A673 (cell line): ENCODE results near the gene CLVS2. TPM values are rescaled to one million over a fixed set of nuclear protein-coding genes. Genes with fewer than 3 reads are reported as not detected.

Source experiments
- BruUV-seq: library from RNA; stranded (reverse); fragments of 400-500 nt; replicated peaks from 2 replicates; lab custom pipeline; 2021; lab: Mats Ljungman, UMichigan
- CTCF ChIA-PET: fragments of 300-600 bp; sonication (Branson Sonifier 250); formaldehyde crosslinking; loops from one replicate; lab custom pipeline; 2022; ENCODE audit warnings: antibody characterized with exemption; lab: Charles Lee
- POLR2A ChIA-PET: fragments of 300-600 bp; sonication (Branson Sonifier 250); formaldehyde crosslinking; loops from one replicate; lab custom pipeline; 2022; ENCODE audit warnings: antibody characterized with exemption; ENCODE audit not compliant: low non-redundant PET; lab: Charles Lee
- DNase-seq: peaks from one replicate; pipeline ENCODE4 v3.0.0-alpha.2; 2015; ENCODE audit warnings: low spot score
- H3K27ac ChIP-seq: fragments of 200-600 bp; sonication (generic); 2 replicates; pipeline ENCODE4 v1.5.1; 2016; ENCODE audit warnings: mixed run types, low read depth, mild to moderate bottlenecking, mixed read lengths, antibody characterized with exemption, low read length; ENCODE audit not compliant: poor library complexity, severe bottlenecking
- H3K27me3 ChIP-seq: fragments of 200-600 bp; sonication (generic); replicated peaks from 2 replicates; pipeline ENCODE4 v1.6.1; 2017; ENCODE audit warnings: mixed run types, low read depth, mild to moderate bottlenecking, mixed read lengths, antibody characterized with exemption, low read length; ENCODE audit not compliant: insufficient read depth, poor library complexity
- H3K36me3 ChIP-seq: fragments of 200-600 bp; sonication (generic); 2 replicates; pipeline ENCODE4 v1.6.1; 2016; ENCODE audit warnings: mixed run types, mild to moderate bottlenecking, mixed read lengths, antibody characterized with exemption, low read length; ENCODE audit not compliant: insufficient read depth, poor library complexity, severe bottlenecking
- H3K4me1 ChIP-seq: fragments of 200-600 bp; sonication (generic); 2 replicates; pipeline ENCODE4 v1.6.1; 2017; ENCODE audit warnings: mixed run types, mild to moderate bottlenecking, mixed read lengths, antibody characterized with exemption, low read length; ENCODE audit not compliant: insufficient read depth, poor library complexity, severe bottlenecking
- H3K4me3 ChIP-seq: fragments of 200-600 bp; sonication (generic); 2 replicates; pipeline ENCODE4 v1.5.1; 2016; ENCODE audit warnings: low read depth, mixed run types, mild to moderate bottlenecking, mixed read lengths, low read length; ENCODE audit not compliant: poor library complexity, severe bottlenecking
- H3K9me3 ChIP-seq: fragments of 200-600 bp; sonication (generic); 2 replicates; pipeline ENCODE4 v1.6.1; 2016; ENCODE audit warnings: mixed run types, low read depth, mild to moderate bottlenecking, mixed read lengths, antibody characterized with exemption, low read length; ENCODE audit not compliant: poor library complexity, severe bottlenecking
- EZH2 ChIP-seq: fragments of 200-600 bp; sonication (generic); IDR thresholded peaks from 2 replicates; pipeline ENCODE4 v1.6.1; 2017; ENCODE audit warnings: borderline replicate concordance, low read depth, mild to moderate bottlenecking, mixed read lengths, antibody characterized with exemption, low read length; ENCODE audit not compliant: poor library complexity, severe bottlenecking
- intact Hi-C: fragments of 100-400 bp; cut with micrococcal nuclease; formaldehyde crosslinking; loops from one replicate; pipeline ENCODE4 v1.10.0; 2022; ENCODE audit not compliant: unreplicated experiment
- total RNA-seq: library from RNA; stranded (reverse); gene quantifications from 2 replicates; pipeline ENCODE4 v1.2.3, GENCODE V29; 2021
- TF ChIP-seq, protein P1 (sequence below): fragments of 300-800, 200-600 bp; sonication (generic); conservative IDR thresholded peaks from 2 replicates; pipeline ENCODE4 v1.5.1; 2017; ENCODE audit warnings: low read depth, mild to moderate bottlenecking, antibody characterized with exemption, low read length, moderate library complexity, mixed read lengths

The CLVS2 gene
- total RNA-seq, 1 experiment from 2014 or later: 84.9 TPM

DNA sequence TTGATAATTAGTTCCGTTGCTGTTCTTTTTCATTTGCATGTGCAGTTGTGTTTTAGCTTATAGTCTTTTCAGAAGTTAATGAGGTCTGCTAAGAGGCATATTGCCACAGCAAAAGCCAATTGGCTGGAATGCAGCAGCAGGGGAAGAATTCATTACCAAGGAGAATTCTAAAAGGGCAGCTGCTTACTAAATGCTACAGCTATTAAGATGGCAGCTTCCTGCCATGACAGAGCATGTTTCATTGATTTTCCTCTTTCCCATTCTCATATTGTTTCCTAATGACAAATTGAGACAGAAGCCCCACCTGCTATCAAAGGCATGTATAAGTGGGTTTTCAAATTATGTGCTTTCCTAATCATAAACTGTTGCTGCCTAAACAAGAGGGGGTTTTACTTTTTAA, 66.6 kb downstream of the CLVS2 start:
- peaks cover 52% of the 10 kb centered on the region for H3K36me3 ChIP-seq
- no peak overlapping the region for H3K4me3 ChIP-seq
- ChIA-PET CTCF (interaction anchor here (0.6 kb wide), 1 partner anchor 318 kb away, joined by 4 read pairs; no protein-coding TSS in a partner anchor), POLR2A (interaction anchor here (0.7 kb wide), 1 partner anchor 586 kb away, joined by 3 read pairs; no protein-coding TSS in a partner anchor)
- H3K9me3 ChIP-seq: no peaks in the 10 kb centered on the region
- no TSS peak for BruUV-seq
- intact Hi-C loops: loop anchor here (2.0 kb wide), 1 partner anchor 160 kb away; no protein-coding TSS in a partner anchor
- TF ChIP-seq, protein P1, sequence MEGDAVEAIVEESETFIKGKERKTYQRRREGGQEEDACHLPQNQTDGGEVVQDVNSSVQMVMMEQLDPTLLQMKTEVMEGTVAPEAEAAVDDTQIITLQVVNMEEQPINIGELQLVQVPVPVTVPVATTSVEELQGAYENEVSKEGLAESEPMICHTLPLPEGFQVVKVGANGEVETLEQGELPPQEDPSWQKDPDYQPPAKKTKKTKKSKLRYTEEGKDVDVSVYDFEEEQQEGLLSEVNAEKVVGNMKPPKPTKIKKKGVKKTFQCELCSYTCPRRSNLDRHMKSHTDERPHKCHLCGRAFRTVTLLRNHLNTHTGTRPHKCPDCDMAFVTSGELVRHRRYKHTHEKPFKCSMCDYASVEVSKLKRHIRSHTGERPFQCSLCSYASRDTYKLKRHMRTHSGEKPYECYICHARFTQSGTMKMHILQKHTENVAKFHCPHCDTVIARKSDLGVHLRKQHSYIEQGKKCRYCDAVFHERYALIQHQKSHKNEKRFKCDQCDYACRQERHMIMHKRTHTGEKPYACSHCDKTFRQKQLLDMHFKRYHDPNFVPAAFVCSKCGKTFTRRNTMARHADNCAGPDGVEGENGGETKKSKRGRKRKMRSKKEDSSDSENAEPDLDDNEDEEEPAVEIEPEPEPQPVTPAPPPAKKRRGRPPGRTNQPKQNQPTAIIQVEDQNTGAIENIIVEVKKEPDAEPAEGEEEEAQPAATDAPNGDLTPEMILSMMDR: no peak
- TF ChIP-seq EZH2: no peak
- peak; percentile 77 for DNase-seq
- H3K4me1 ChIP-seq: peaks cover 43% of the 10 kb centered on the region
- no peaks in the 10 kb centered on the region for H3K27me3 ChIP-seq
- peak overlapping the region; percentile 72 for H3K27ac ChIP-seq

DNA sequence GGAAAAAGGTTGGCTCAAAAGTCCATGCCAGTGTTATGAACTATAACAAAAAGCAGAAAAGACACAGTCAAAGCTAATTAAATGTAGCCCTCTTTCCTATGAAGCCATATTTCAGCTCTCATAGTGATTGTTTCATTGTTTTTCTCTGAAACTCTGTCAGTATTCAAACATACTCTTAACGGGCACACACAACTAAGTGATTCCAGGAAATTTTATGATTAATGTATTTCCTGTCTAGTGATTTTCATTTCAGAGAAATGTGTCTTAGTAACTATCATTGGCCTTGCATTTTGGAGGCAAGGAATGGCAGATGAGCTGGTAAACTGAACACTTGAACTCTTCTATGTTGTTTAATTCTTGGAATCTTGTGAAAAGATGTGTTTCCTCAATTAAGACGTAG, 68.0 kb downstream of the CLVS2 start:
- peak; percentile 60 for DNase-seq
- peak overlapping the region; percentile 72 for H3K27ac ChIP-seq
- peaks cover 43% of the 10 kb centered on the region for H3K4me1 ChIP-seq
- no peaks in the 10 kb centered on the region for H3K9me3 ChIP-seq
- H3K4me3 ChIP-seq: no peak overlapping the region
- TF ChIP-seq EZH2: no peak
- TF ChIP-seq, protein P1: no peak
- ChIA-PET CTCF (no interaction called here), POLR2A (no interaction called here)
- intact Hi-C loops: no loop called here
- H3K27me3 ChIP-seq: no peaks in the 10 kb centered on the region
- TSS peak; percentile 3 for BruUV-seq
- peaks cover 38% of the 10 kb centered on the region for H3K36me3 ChIP-seq

DNA sequence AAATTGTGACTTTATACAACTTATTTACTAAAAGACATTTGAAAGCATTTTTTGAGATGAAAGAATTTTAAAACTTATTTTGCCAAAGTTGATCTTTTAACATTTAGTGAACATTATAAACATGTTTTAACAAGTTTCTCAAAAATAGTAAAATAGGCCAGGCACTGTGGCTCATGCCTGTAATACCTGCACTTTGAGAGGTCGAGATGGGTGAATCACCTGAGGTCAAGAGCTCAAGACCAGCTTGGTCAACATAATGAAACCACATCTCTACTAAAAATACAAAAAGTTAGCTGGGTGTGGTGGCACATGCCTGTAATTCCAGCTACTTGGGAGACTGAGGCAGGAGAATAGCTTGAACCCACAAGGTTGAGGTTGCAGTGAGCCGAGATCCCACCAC, 78.6 kb downstream of the CLVS2 start:
- Histone ChIP-seq H3K27me3 (no peaks in the 10 kb centered on the region), H3K4me3 (no peak overlapping the region), H3K4me1 (peaks cover 4% of the 10 kb centered on the region), H3K36me3 (no peaks in the 10 kb centered on the region), H3K27ac (no peak overlapping the region), H3K9me3 (no peaks in the 10 kb centered on the region)
- BruUV-seq: no TSS peak
- intact Hi-C loops: loop anchor here (10.0 kb wide), 1 partner anchor 310 kb away; no protein-coding TSS in a partner anchor
- CTCF ChIA-PET: no interaction called here
- DNase-seq: no peak
- POLR2A ChIA-PET: no interaction called here
- TF ChIP-seq, protein P1: no peak
- TF ChIP-seq EZH2: no peak
